LHCN-M2 (cell line): ENCODE data around the gene EXOC3. TPM values are rescaled to one million over a fixed set of nuclear protein-coding genes. Genes with fewer than 3 reads are reported as not detected.

Source experiments
- DNase-seq: peaks from one replicate; pipeline ENCODE4 v3.0.0-alpha.2; 2012; ENCODE audit warnings: low read depth
- total RNA-seq: library from RNA; depleted of rRNA; stranded (reverse); fragments of >200 nt; gene quantifications from 2 replicates; pipeline ENCODE4 v1.2.3, GENCODE V29; 2014

Gene EXOC3
- total RNA-seq, 1 experiment from 2014 or later: 30.6 TPM

- no peak for DNase-seq
Observed at GRCh38 chr5:439181-439580, 3.8 kb upstream of the EXOC3 start.

- DNase-seq: no peak
Observed at GRCh38 chr5:439636-440035, 3.3 kb upstream of the EXOC3 start.

- DNase-seq: no peak
Observed at GRCh38 chr5:440401-441201, 2.4 kb upstream of the EXOC3 start.

GRCh38 chr5:441996-442334 is 1.0 kb upstream of the EXOC3 start:
- no peak for DNase-seq

GRCh38 chr5:443239-444151 is 519 bp downstream of the EXOC3 start:
- no peak for DNase-seq

GRCh38 chr5:444226-444625 is 1.2 kb downstream of the EXOC3 start:
- DNase-seq: no peak

GRCh38 chr5:445591-445990 is 2.6 kb downstream of the EXOC3 start:
- DNase-seq: no peak

GRCh38 chr5:446066-446882 is 3.3 kb downstream of the EXOC3 start:
- no peak for DNase-seq

GRCh38 chr5:446883-447263 is 3.9 kb downstream of the EXOC3 start:
- peak; percentile 31 for DNase-seq

- no peak for DNase-seq
Observed at GRCh38 chr5:447501-447900, 4.5 kb downstream of the EXOC3 start.

- DNase-seq: no peak
Observed at GRCh38 chr5:448061-448765, 5.2 kb downstream of the EXOC3 start.

- no peak for DNase-seq
Observed at GRCh38 chr5:448766-449090, 5.8 kb downstream of the EXOC3 start.

- no peak for DNase-seq
Observed at GRCh38 chr5:449151-449550, 6.2 kb downstream of the EXOC3 start.

GRCh38 chr5:451587-452458 is 8.8 kb downstream of the EXOC3 start:
- no peak for DNase-seq

- DNase-seq: no peak
Observed at GRCh38 chr5:452978-453710, 10.2 kb downstream of the EXOC3 start.

- DNase-seq: no peak
Observed at GRCh38 chr5:453725-454481, 10.9 kb downstream of the EXOC3 start.

- DNase-seq: no peak
Observed at GRCh38 chr5:454936-455335, 12.0 kb downstream of the EXOC3 start.

- DNase-seq: no peak
Observed at GRCh38 chr5:455806-456205, 12.8 kb downstream of the EXOC3 start.
